Activated T-cell treated with anti-CD3 and anti-CD28 coated beads, Interleukin-2, amount 50 U/mL, for 48 hours (primary cell): ENCODE data around the gene TMBIM6.
"Not testable (repeated sequence)": the region's sequence is repeated elsewhere in the genome, so short reads cannot be mapped to it uniquely, and the experiment has no call there.

Experiments used
- DNase-seq, 2 experiments: peaks; one replicate each; pipeline ENCODE4 v3.0.0-alpha.2; 2020

Gene TMBIM6

DNA sequence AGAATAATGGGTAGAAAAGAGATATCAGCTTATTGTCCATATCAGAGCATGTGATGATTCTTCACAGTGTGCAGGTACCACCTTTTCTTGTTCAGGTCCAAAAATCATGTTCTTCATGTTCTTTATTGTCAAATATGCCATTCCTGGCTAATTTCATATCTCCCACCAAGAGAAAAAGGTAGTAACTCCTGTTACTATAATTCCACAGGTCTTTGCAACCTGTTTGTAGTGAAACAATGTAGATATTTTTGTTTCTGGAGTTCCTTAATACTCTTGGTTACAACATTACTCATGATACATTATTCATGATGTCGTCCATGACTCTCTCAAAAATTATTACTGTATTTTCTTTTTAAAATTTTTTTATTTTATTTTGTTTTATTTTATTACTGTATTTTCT lies 11.3 kb upstream of the TMBIM6 start:
- no peak for DNase-seq

- no peak for DNase-seq
These were observed 10.7 kb upstream of the TMBIM6 start for GRCh38 chr12:49730568-49731101.

- no peak for DNase-seq
These were observed 7.9 kb upstream of the TMBIM6 start for GRCh38 chr12:49733219-49734017.

DNA sequence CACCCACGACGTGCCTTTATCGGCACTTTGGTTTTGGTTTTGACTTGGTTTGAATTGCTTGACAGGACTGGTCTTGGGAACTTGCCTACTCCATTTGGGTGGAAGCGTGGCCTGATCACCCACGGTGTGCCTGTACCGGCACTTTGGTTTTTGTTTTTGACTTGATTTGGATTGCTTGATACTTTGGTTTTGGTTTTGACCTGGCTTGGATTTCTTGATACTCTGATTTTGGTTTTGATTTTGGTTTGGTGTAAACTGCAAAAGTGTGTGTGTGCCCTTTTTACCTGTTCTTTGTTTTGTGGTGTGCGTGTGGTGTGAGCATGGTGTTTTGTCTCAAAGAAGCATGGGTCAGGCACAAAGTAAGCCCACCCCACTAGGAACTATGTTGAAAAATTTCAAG lies 6.5 kb upstream of the TMBIM6 start:
- not testable (repeated sequence) for DNase-seq

- DNase-seq, result not testable (repeated sequence)
These were observed 2.6 kb upstream of the TMBIM6 start for GRCh38 chr12:49738721-49739120.

DNA sequence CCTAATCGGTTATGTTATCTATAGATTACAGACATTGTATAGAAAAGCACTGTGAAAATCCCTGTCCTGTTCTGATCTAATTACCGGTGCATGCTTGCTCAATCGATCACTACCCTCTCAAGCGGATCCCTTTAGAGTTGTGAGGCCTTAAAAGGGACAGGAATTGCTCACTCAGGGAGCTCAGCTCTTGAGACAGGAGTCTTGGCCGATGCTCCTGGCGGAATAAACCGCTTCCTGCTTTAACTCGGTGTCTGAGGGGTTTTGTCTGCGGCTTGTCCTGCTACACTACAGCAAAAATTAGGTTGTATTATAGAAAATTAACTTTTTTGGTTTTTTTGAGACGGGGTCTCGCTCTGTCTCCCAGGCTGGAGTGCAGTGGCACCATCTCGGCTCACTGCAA lies 1.1 kb upstream of the TMBIM6 start:
- not testable (repeated sequence) for DNase-seq

DNA sequence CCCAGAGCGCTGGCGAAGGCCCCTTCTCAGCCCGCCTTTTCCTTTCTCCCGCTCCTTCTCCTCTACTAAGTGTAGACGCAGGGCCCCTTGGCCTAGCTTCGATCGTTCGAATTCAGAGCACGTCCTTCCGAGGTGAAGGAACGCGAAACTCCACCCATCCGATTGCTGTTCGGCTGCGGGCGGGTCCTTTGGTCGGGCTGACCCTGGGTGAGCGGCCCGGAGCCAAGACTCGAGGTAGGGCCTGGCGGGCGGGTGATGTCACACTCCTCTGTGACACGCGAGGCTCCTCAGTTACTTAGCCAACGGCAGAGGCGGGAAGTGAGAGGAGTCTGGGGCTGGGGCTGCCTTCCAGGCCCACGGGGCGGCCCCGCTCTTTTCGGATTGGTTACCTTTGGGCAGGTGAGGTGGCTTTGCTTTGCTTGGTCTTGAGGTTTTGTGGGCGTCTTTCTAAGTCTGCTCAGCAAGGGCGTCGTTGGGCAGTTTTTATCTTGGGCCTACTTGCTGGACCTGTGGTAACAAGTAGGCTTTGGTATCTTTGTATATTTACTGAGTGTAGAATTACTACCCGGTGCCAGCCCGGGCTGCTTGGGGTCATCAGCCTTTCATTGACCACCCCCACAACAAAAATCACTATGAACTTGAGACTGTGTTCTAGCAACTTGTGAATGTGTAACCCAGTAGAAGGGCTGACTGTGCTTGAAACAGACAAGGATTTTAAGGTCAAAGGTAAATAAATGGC lies 694 bp downstream of the TMBIM6 start:
- DNase-seq, result peak; percentile 89 to 91

DNA sequence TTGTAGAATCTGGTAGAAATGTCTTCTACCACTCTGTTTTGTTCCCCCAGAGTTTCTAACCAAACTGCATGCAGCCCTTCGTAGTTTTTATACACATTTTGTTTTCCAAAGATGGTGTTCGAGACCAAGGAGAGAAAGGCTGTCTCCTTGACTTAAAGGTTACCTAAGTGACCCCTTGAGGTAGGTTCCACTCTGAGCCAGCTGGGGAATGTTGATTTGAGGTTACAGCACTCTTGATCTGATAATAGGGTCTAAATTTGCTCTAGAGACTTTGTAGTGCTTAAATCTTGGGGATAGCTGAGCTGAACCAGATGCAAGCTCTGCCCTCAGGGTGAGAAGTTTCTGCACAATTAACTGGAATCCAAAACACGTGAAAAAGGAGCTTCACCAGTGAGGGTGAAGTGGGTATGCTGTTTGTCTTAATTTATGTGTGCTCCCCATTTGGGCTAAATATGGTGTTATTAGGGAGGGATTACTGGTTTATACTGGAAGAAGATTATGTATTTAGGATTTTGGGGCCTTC lies 3.1 kb downstream of the TMBIM6 start:
- DNase-seq, result no peak

- DNase-seq, result no peak
These were observed 6.9 kb downstream of the TMBIM6 start for GRCh38 chr12:49748306-49748705.

DNA sequence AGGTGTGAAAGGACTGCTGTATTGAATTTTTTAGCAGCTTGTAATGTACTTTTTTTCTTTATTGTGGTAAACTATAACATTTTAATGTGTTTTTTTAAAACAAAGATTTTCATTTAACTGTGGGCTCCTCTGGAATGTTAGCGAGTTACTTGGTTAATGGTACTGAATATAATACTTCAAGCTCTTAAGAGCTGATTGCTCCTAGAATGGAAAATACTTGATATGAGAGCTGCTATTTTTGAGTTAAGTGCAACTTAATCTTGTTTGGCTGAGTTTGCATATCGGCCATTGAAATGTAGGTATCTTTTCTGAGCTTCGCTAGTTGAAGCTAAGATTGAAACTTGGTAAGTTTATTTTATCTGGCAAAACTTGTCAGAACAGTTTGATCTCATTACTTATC lies 7.4 kb downstream of the TMBIM6 start:
- DNase-seq, result no peak

DNA sequence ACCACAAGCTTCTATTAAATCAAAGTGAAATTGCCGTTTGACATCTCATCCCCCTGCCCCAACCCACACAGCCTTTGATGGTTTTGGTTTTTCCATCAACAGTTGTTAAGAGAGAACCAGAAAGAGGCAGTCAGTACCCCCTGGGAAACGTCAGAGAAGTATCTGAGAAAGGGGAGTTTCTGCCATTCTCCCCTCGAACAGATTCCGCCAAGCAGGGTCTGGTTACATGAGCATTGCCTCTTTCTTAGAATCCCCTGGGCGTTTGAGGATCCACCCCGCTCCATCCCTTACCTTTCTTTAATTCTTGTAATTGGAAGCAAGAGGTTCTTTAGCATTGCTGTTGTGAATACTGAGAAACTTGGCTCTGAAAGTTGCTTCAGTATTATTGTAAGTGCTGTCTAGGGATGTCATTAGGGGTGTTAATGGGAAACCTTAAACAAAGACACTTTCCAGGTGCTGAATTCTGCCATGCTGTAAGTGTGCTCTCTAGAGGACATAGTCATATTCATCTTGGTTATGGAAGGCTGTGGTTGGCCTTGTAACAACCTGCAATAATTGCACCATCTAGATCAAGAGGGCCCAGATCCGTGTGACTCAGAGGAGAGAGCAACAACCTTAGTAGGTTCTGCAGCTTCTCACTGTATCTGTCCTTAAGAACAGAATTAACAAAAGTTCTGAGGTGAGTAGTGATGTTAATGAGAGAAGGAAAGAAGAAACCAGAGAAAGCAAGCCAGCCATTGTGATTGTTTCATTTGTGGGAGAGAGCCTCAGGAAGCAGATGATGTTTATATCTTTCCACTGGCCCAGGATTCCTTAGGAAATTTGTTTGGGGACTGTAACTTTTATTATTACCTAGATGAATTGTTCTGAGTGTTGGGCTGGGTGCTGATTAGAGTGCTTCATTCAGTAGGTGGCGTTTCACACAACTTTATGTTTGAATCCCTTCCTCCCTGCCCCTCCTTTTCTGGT lies 9.0 kb downstream of the TMBIM6 start:
- peak; percentile 64 to 65 for DNase-seq

GRCh38 chr12:49750996-49751393 lies 9.6 kb downstream of the TMBIM6 start:
- DNase-seq, result no peak

DNA sequence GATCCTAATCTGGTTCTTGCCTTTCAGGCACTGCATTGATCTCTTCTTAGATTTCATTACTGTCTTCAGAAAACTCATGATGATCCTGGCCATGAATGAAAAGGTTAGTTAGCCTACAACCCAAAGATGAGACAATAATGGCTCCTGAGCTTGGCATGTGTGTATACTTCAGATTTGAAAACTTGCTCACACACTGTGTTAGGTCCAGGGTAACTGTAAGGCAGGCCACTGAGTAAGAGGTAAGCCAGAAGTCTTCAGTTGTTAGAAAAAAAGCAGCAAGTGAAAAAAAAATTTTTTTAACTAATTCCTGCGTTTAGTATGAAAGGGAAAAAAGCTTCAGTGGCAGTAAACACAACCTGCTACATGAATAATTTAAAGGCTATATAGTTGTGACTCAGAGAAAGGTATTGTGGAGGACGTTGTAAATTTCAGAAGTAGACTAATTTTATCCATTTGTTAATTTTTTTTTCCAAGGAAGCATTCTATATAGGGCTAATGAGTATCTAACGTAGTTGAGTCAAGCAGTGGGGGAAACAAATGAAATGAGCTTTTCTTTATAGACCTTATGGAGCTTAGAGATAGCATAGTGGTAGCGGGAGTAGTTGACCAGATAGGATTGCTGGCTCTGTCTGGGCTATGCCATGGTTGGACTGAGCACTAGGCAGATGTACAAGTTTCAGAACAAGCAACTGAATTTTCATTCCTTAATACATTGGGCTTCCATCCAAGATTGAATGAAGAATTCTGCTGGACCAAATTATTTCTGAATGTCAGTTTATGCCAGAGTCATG lies 20.5 kb downstream of the TMBIM6 start:
- DNase-seq, result no peak

DNA sequence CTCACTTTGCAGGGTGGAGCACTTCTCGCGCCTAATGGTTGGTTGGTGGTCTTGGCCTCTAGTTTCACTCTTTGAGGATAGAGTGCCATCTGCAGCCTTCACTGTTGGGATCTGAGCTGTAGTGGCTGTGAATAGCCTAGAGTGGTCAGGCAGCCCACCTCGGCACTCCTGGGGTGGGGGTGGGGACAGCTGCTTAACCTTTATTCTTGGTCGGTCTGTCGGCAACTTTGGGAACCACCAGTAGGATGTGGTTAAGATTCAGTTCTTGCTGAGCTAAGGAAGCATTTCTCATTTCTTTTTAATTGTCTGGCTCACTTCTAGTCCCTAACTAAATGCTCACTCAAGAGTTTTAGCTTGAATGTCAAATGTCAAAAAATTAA lies 21.1 kb downstream of the TMBIM6 start:
- DNase-seq, result peak; percentile 44 to 49

GRCh38 chr12:49763006-49763591 lies 21.7 kb downstream of the TMBIM6 start:
- DNase-seq, result peak; percentile 89 to 91

DNA sequence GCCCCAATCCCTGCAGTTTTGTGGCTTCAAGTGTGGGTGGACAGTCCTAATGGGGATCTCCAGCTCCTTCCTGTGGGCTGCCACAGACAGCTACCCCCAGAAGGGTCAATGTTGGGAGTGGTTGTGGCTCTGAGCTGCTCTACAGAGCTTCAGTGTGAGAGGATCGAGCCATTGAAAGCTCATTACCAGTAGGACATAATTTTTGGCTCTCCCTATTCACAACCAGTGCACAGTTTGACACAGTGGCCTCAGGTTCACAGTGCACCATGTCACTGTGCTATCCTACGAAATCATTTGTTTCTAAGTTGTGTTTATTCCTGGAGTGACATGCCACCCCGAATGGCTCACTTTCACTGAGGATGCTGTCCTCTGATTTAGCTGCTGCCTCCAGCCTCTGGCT lies 22.8 kb downstream of the TMBIM6 start:
- DNase-seq, result no peak

DNA sequence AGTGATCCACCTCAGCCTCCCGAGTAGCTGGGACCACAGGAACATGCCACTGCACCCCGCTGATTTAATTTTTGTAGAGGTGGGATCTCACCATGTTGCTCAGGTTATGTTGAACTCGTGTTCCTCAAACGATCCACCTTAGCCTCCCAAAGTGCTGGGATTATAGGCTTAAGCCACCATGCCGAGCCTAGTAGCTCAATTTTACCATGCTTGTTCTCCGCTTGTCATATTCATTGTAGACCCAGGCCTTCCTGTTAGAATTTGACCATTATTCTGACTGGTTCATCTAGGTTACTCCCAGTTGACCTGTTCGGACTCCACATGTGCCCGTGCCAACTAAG lies 24.7 kb downstream of the TMBIM6 start:
- no peak for DNase-seq

- no peak for DNase-seq
These were observed 26.0 kb downstream of the TMBIM6 start for GRCh38 chr12:49767333-49767732.

GRCh38 chr12:49773102-49773501 lies 31.7 kb downstream of the TMBIM6 start:
- DNase-seq, result not testable (repeated sequence)

DNA sequence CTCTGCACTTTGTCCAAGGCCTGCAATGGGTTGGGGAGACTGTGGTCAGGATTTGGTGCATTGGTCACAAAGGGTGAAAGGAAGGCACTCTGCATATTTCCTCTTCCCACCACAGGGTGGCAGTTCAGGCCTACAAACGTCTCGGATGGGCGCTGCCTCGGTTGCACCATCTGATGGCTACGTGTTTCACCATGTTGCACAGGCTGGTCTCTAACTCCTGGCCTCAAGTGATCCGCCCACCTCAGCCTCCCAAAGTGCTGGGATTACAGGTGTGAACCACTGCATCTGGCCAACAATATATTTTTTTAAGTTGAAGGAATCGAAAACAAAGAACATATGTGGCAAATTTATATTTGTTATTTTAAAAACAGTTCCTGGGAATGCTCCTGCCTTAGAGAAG lies 35.1 kb downstream of the TMBIM6 start:
- DNase-seq, result peak; percentile 72 to 76

DNA sequence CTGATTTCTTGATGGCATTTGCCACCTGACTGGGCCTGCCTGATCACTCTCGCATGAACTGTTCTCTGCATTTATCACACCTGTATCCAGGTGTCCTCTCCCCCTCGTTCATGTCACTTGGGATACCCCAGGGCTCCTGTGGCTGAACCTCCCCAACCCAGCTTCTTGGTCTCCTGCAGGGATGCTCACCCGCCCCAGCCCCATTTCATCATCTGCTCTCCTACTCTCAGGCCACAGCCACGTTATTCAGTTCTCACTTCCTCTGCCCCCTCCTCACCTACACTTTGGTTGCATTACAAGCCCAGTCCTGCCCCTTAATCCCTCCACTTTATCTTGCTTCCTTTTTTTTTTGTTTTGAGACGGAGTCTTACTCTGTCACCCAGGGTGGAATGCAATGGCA lies 35.5 kb downstream of the TMBIM6 start:
- no peak for DNase-seq

DNA sequence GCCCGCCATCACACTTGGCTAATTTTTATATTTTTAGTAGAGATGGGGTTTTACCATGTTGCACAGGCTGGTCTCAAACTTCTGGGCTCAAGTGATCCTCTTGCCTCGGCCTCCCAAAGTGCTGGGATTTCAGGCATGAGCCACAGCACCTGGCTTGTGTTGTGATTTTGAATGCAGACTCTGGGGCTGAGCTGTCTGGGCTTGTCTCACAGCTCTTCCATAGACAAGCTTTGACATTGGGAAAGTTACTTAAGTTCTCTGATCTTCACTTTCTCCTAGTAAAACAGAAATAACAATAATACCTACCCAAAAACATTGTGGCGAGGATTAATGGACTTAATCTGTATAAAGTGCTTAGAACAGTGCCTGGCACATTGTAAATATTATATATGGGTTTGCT lies 36.0 kb downstream of the TMBIM6 start:
- DNase-seq, result no peak
